K562 (cell line): ENCODE data around the gene BEND5. TPM values are rescaled to one million over a fixed set of nuclear protein-coding genes. Genes with fewer than 3 reads are reported as not detected.

Source experiments
- ATAC-seq: fragments of 200-7000 bp; cut with Tn5 transposase; 3 replicates; pipeline ENCODE4 v1.9.1; 2020; ENCODE audit warnings: moderate library complexity
- BruUV-seq: library from RNA; stranded (reverse); fragments of 400-500 nt; replicated peaks from 2 replicates; lab custom pipeline; 2021; lab: Mats Ljungman, UMichigan
- CTCF ChIA-PET: fragments of 300-600 bp; formaldehyde crosslinking; extraction: SDS; loops from one replicate; lab custom pipeline; 2021; ENCODE audit warnings: low intra/inter-chr PET ratio; lab: Yijun Ruan, JAX
- POLR2A ChIA-PET: fragments of 300-600, 350-650 bp; sonication (Branson Sonifier 250); formaldehyde crosslinking; extraction: SDS; loops from one replicate; lab custom pipeline; 2021; ENCODE audit warnings: antibody characterized with exemption, inconsistent platforms; lab: Yijun Ruan, JAX
- DNase-seq, 4 experiments: peaks; one replicate each; pipeline versions ENCODE4 v3.0.0 to v3.0.0-alpha.2; 2011 to 2018; ENCODE audit warnings: low spot score in 3 of 4, mixed read lengths in 3 of 4; ENCODE audit errors: extremely low read depth in 1 of 4
- FAIRE-seq: peaks from 2 replicates; lab custom pipeline; 2011; peaks lifted over from hg19 to GRCh38; lab: Jason Lieb, UNC
- H2AFZ ChIP-seq: 2 replicates; pipeline ENCODE4 v1.6.0; 2011; ENCODE audit warnings: low read depth, low read length, control low read depth, inconsistent platforms
- H3K27ac ChIP-seq: fragments of 200-600 bp; 3 replicates; pipeline ENCODE4 v1.8.0; 2011; ENCODE audit warnings: low read depth, mild to moderate bottlenecking, control low read depth, inconsistent platforms, low read length, moderate library complexity, mixed read lengths; ENCODE audit errors: extremely low read depth
- H3K27me3 ChIP-seq, 2 experiments: fragments of 300-600 bp in 1 of 2; 2 replicates in 1 of 2; 3 replicates in 1 of 2; pipeline versions ENCODE4 v1.6.0 to v1.8.0; 2011; ENCODE audit warnings: inconsistent platforms in 2 of 2, low read length in 2 of 2, mild to moderate bottlenecking in 1 of 2, mixed read lengths in 1 of 2, moderate library complexity in 1 of 2; ENCODE audit not compliant: control insufficient read depth in 2 of 2, insufficient read depth in 2 of 2
- H3K36me3 ChIP-seq: fragments of 300-600 bp; 3 replicates; pipeline ENCODE4 v1.8.0; 2011; ENCODE audit warnings: mild to moderate bottlenecking, low read length, inconsistent platforms; ENCODE audit not compliant: control insufficient read depth, insufficient read depth
- H3K4me1 ChIP-seq, 2 experiments: fragments of 200-600 bp in 1 of 2; replicated peaks in 1 of 2; 2 replicates in 1 of 2; 3 replicates in 1 of 2; pipeline versions ENCODE4 v1.5.1 to v1.8.0; 2011; ENCODE audit warnings: inconsistent platforms in 2 of 2, low read length in 2 of 2, mild to moderate bottlenecking in 1 of 2, mixed read lengths in 1 of 2, moderate library complexity in 1 of 2; ENCODE audit not compliant: control insufficient read depth in 2 of 2, insufficient read depth in 2 of 2
- H3K4me2 ChIP-seq: 2 replicates; pipeline ENCODE4 v1.6.1; 2011; ENCODE audit warnings: low read length, control low read depth, inconsistent platforms, mixed read lengths; ENCODE audit not compliant: insufficient read depth
- H3K4me3 ChIP-seq: fragments of 200-600 bp; sonication (generic), shearing (Covaris generic); 2 replicates; pipeline ENCODE4 v1.5.1; 2016; ENCODE audit warnings: control low read depth, inconsistent platforms
- H3K79me2 ChIP-seq: fragments of 200-600 bp; 3 replicates; pipeline ENCODE4 v1.8.0; 2011; ENCODE audit warnings: low read length, inconsistent platforms; ENCODE audit not compliant: control insufficient read depth, insufficient read depth
- H3K9ac ChIP-seq, 2 experiments: 2 replicates each; pipeline versions ENCODE4 v1.6.0 to v1.6.1; 2011; ENCODE audit warnings: low read depth in 2 of 2, low read length in 2 of 2, control low read depth in 1 of 2, inconsistent platforms in 1 of 2, mild to moderate bottlenecking in 1 of 2, mixed read lengths in 1 of 2; ENCODE audit not compliant: insufficient read depth in 1 of 2
- H3K9me1 ChIP-seq: one replicate; pipeline ENCODE4 v1.6.0; 2011; ENCODE audit warnings: inconsistent platforms, mild to moderate bottlenecking, low read length, moderate library complexity; ENCODE audit not compliant: control insufficient read depth, insufficient read depth
- H3K9me3 ChIP-seq: replicated peaks from 2 replicates; pipeline ENCODE4 v1.5.1; 2011; ENCODE audit warnings: low read depth, low read length, inconsistent platforms; ENCODE audit not compliant: control insufficient read depth, insufficient read depth
- H4K20me1 ChIP-seq: replicated peaks from 2 replicates; pipeline ENCODE4 v1.6.1; 2011; ENCODE audit warnings: low read length, inconsistent platforms, mixed read lengths; ENCODE audit not compliant: control insufficient read depth, insufficient read depth
- DPF2 ChIP-seq: fragments of 450-650 bp; IDR thresholded peaks from 2 replicates; pipeline ENCODE4 v1.6.1; 2016
- LARP7 ChIP-seq: fragments of 450-650 bp; IDR thresholded peaks from 2 replicates; pipeline ENCODE4 v1.6.1; 2016
- NFE2L1 ChIP-seq: fragments of 450-650 bp; IDR thresholded peaks from 2 replicates; pipeline ENCODE4 v1.6.1; 2016; ENCODE audit warnings: missing genetic modification characterization, low read depth, mild to moderate bottlenecking, missing compliant biosample characterization, moderate library complexity, borderline replicate concordance
- NR2C1 ChIP-seq, 2 experiments: fragments of 450-650 bp; IDR thresholded peaks; 2 replicates each; pipeline ENCODE4 v1.6.1; 2017; ENCODE audit warnings: mild to moderate bottlenecking in 2 of 2, antibody characterized with exemption in 1 of 2, inconsistent platforms in 1 of 2, missing compliant biosample characterization in 1 of 2, missing genetic modification characterization in 1 of 2
- RAD21 ChIP-seq, 2 experiments: fragments of 250-450 bp in 1 of 2; fragments of 450-650 bp in 1 of 2; sonication (Bioruptor Pico) in 1 of 2; formaldehyde crosslinking in 1 of 2; IDR thresholded peaks in 1 of 2; conservative IDR thresholded peaks in 1 of 2; 2 replicates each; pipeline versions ENCODE4 v1.4.0 to v1.8.0; 2020 to 2022; ENCODE audit warnings: mild to moderate bottlenecking in 2 of 2, moderate library complexity in 1 of 2
- RAD51 ChIP-seq: fragments of 450-650 bp; IDR thresholded peaks from 2 replicates; pipeline ENCODE4 v1.7.1; 2016; ENCODE audit warnings: low read depth, mild to moderate bottlenecking, borderline replicate concordance
- RBM15 ChIP-seq: fragments of 200-400 bp; formaldehyde crosslinking; IDR thresholded peaks from 2 replicates; pipeline ENCODE4 v1.6.1; 2018; ENCODE audit warnings: mild to moderate bottlenecking, low read length, moderate library complexity; ENCODE audit not compliant: insufficient read depth
- TGIF2 ChIP-seq: sonication (generic); formaldehyde crosslinking; IDR thresholded peaks from 2 replicates; pipeline ENCODE4 v1.8.1; 2022; ENCODE audit warnings: mild to moderate bottlenecking, missing genetic modification reagents, moderate library complexity
- WGBS: fragments of 100-300 bp; shearing (Covaris generic); methylation state at CpG from one replicate; pipeline ENCODE4 v1.1.6; 2016; ENCODE audit warnings: low coverage, mixed read lengths; ENCODE audit not compliant: insufficient coverage; ENCODE audit errors: missing lambda C conversion rate; 5-methylcytosine and 5-hydroxymethylcytosine counted together
- in situ Hi-C: fragments of 300-500 bp; cut with MboI; formaldehyde crosslinking; loops from 4 replicates; pipeline ENCODE4 v1.15.0; 2018; ENCODE audit warnings: inconsistent platforms, mixed read lengths
- intact Hi-C: fragments of 100-400 bp; cut with micrococcal nuclease; formaldehyde crosslinking; loops from 2 replicates; pipeline ENCODE4 v1.14.2; 2022
- polyA plus RNA-seq, 8 experiments: library from polyadenylated mRNA; depleted of rRNA in 4 of 8; stranded (reverse) in 5 of 8; unstranded in 3 of 8; fragments of >200 nt; fragmentation: Nextera tagmentation in 2 of 8; fragmentation: Illumina TruSeq in 1 of 8; extraction: Ambion mirVana in 2 of 8; extraction: Trizol in 1 of 8; gene quantifications; 2 replicates each; pipeline versions ENCODE4 v1.2.1 to v1.2.3, GENCODE V29; 2011 to 2014; ENCODE audit warnings: inconsistent platforms in 1 of 8, missing spikeins in 1 of 8
- total RNA-seq, 7 experiments: library from RNA; depleted of rRNA in 6 of 7; stranded (reverse); fragments of >200 nt in 6 of 7; fragmentation: Illumina TruSeq in 2 of 7; extraction: Trizol in 2 of 7; gene quantifications; 2 replicates each; pipeline versions ENCODE4 v1.2.1 to v1.2.3, GENCODE V29; 2011 to 2021; ENCODE audit warnings: low replicate concordance in 1 of 7
- TF ChIP-seq, protein P1 (sequence below): fragments of 250-450 bp; sonication (Bioruptor Pico); IDR thresholded peaks from 2 replicates; pipeline ENCODE4 v1.4.0; 2020; ENCODE audit warnings: mild to moderate bottlenecking
- TF ChIP-seq, protein P2 (sequence below), 3 experiments: fragments of 200-800 bp in 1 of 3; fragments of 250-450 bp in 1 of 3; fragments of 450-650 bp in 1 of 3; sonication (Bioruptor Pico) in 1 of 3; sonication (Bioruptor generic) in 1 of 3; formaldehyde crosslinking in 1 of 3; IDR thresholded peaks; 2 replicates each; pipeline versions ENCODE4 v1.6.1 to v1.8.0; 2016 to 2022; ENCODE audit warnings: mild to moderate bottlenecking in 2 of 3, missing genetic modification characterization in 2 of 3, missing compliant biosample characterization in 1 of 3, moderate library complexity in 1 of 3
- TF ChIP-seq, protein P3 (sequence below): sonication (generic); formaldehyde crosslinking; IDR thresholded peaks from 2 replicates; pipeline ENCODE4 v1.8.0; 2023; ENCODE audit warnings: missing genetic modification reagents, mild to moderate bottlenecking, borderline replicate concordance

The BEND5 gene
- total and polyA plus RNA-seq, 9 of the 15 experiments (the other 6 are each of a cell fraction or from before 2014, with no cell fraction given), result not detected

DNA sequence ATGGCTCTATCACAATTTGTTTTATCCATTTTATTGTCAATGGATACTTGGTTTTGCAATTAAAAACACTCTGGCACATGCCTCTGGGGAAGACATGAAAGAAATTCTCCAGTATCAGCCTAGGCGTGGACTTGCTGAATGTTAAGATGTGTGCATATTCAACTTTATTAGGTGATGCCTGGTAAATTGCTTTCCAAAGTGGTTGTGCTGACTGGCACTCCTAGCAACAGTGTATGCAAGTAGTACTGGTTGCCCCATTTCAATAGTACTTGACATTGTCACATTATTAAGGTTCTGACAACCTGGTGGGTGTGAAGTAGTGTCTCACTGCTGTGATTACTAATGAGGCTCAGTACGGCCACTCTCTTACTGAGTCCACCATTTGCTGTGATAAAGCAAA, 48.1 kb downstream of the BEND5 start:
- no peak overlapping the region for H3K27ac ChIP-seq
- H3K79me2 ChIP-seq, result no peaks in the 10 kb centered on the region
- H3K36me3 ChIP-seq, result no peaks in the 10 kb centered on the region
- DNase-seq (no peak), FAIRE-seq (no peak), ATAC-seq (no peak)
- H3K27me3 ChIP-seq, result no peaks in the 10 kb centered on the region
- ChIA-PET POLR2A (no interaction called here), CTCF (no interaction called here)
- no peaks in the 10 kb centered on the region for H3K4me1 ChIP-seq
- H4K20me1 ChIP-seq, result no peaks in the 10 kb centered on the region
- 0% methylated on average over 2 of the region's 2 CpGs for WGBS
- H3K9me1 ChIP-seq, result no peaks in the 10 kb centered on the region
- no peaks in the 10 kb centered on the region for H3K9me3 ChIP-seq
- intact Hi-C loops (no loop called here), in situ Hi-C loops (no loop called here)
- H3K4me2 ChIP-seq, result no peak overlapping the region
- H3K9ac ChIP-seq, result no peak overlapping the region
- no peak overlapping the region for H3K4me3 ChIP-seq
- no peak overlapping the region for H2AFZ ChIP-seq
- no TSS peak for BruUV-seq
- TF ChIP-seq NFE2L1 (no peak), RAD21 (CRISPR knock-in tag; conservative IDR thresholded peaks at IDR 0.05 in 1 of 2, IDR thresholded peaks at IDR 0.05 in 1 of 2) (no peak), DPF2 (no peak), RBM15 (no peak), RAD51 (no peak), NR2C1 (IDR thresholded peaks at IDR 0.05) (no peak), NR2C1 (tag; IDR thresholded peaks at IDR 0.05) (no peak), TGIF2 (no peak), LARP7 (no peak)
- TF ChIP-seq, protein P1, sequence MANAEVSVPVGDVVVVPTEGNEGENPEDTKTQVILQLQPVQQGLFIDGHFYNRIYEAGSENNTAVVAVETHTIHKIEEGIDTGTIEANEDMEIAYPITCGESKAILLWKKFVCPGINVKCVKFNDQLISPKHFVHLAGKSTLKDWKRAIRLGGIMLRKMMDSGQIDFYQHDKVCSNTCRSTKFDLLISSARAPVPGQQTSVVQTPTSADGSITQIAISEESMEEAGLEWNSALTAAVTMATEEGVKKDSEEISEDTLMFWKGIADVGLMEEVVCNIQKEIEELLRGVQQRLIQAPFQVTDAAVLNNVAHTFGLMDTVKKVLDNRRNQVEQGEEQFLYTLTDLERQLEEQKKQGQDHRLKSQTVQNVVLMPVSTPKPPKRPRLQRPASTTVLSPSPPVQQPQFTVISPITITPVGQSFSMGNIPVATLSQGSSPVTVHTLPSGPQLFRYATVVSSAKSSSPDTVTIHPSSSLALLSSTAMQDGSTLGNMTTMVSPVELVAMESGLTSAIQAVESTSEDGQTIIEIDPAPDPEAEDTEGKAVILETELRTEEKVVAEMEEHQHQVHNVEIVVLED (CRISPR knock-in tag), result no peak
- TF ChIP-seq, protein P2, sequence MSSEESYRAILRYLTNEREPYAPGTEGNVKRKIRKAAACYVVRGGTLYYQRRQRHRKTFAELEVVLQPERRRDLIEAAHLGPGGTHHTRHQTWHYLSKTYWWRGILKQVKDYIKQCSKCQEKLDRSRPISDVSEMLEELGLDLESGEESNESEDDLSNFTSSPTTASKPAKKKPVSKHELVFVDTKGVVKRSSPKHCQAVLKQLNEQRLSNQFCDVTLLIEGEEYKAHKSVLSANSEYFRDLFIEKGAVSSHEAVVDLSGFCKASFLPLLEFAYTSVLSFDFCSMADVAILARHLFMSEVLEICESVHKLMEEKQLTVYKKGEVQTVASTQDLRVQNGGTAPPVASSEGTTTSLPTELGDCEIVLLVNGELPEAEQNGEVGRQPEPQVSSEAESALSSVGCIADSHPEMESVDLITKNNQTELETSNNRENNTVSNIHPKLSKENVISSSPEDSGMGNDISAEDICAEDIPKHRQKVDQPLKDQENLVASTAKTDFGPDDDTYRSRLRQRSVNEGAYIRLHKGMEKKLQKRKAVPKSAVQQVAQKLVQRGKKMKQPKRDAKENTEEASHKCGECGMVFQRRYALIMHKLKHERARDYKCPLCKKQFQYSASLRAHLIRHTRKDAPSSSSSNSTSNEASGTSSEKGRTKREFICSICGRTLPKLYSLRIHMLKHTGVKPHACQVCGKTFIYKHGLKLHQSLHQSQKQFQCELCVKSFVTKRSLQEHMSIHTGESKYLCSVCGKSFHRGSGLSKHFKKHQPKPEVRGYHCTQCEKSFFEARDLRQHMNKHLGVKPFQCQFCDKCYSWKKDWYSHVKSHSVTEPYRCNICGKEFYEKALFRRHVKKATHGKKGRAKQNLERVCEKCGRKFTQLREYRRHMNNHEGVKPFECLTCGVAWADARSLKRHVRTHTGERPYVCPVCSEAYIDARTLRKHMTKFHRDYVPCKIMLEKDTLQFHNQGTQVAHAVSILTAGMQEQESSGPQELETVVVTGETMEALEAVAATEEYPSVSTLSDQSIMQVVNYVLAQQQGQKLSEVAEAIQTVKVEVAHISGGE (CRISPR knock-in tag; IDR thresholded peaks at IDR 0.05), result no peak
- TF ChIP-seq, protein P3, sequence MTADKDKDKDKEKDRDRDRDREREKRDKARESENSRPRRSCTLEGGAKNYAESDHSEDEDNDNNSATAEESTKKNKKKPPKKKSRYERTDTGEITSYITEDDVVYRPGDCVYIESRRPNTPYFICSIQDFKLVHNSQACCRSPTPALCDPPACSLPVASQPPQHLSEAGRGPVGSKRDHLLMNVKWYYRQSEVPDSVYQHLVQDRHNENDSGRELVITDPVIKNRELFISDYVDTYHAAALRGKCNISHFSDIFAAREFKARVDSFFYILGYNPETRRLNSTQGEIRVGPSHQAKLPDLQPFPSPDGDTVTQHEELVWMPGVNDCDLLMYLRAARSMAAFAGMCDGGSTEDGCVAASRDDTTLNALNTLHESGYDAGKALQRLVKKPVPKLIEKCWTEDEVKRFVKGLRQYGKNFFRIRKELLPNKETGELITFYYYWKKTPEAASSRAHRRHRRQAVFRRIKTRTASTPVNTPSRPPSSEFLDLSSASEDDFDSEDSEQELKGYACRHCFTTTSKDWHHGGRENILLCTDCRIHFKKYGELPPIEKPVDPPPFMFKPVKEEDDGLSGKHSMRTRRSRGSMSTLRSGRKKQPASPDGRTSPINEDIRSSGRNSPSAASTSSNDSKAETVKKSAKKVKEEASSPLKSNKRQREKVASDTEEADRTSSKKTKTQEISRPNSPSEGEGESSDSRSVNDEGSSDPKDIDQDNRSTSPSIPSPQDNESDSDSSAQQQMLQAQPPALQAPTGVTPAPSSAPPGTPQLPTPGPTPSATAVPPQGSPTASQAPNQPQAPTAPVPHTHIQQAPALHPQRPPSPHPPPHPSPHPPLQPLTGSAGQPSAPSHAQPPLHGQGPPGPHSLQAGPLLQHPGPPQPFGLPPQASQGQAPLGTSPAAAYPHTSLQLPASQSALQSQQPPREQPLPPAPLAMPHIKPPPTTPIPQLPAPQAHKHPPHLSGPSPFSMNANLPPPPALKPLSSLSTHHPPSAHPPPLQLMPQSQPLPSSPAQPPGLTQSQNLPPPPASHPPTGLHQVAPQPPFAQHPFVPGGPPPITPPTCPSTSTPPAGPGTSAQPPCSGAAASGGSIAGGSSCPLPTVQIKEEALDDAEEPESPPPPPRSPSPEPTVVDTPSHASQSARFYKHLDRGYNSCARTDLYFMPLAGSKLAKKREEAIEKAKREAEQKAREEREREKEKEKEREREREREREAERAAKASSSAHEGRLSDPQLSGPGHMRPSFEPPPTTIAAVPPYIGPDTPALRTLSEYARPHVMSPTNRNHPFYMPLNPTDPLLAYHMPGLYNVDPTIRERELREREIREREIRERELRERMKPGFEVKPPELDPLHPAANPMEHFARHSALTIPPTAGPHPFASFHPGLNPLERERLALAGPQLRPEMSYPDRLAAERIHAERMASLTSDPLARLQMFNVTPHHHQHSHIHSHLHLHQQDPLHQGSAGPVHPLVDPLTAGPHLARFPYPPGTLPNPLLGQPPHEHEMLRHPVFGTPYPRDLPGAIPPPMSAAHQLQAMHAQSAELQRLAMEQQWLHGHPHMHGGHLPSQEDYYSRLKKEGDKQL (CRISPR knock-in tag), result no peak
